ENCODE data around the gene AK1.

GRCh38 chr9:127854960-127855359 is 22.5 kb downstream of the AK1 start:
- TF ChIP-seq, protein P1, sequence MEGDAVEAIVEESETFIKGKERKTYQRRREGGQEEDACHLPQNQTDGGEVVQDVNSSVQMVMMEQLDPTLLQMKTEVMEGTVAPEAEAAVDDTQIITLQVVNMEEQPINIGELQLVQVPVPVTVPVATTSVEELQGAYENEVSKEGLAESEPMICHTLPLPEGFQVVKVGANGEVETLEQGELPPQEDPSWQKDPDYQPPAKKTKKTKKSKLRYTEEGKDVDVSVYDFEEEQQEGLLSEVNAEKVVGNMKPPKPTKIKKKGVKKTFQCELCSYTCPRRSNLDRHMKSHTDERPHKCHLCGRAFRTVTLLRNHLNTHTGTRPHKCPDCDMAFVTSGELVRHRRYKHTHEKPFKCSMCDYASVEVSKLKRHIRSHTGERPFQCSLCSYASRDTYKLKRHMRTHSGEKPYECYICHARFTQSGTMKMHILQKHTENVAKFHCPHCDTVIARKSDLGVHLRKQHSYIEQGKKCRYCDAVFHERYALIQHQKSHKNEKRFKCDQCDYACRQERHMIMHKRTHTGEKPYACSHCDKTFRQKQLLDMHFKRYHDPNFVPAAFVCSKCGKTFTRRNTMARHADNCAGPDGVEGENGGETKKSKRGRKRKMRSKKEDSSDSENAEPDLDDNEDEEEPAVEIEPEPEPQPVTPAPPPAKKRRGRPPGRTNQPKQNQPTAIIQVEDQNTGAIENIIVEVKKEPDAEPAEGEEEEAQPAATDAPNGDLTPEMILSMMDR (IDR thresholded peaks at IDR 0.05), result no peak
- TF ChIP-seq POLR2A (IDR thresholded peaks at IDR 0.05) (no peak), POLR2AphosphoS5 (IDR thresholded peaks at IDR 0.05) (no peak)
